ENCODE data around the gene CNOT6.

CNOT6 gene

GRCh38 chr5:180602481-180603075 lies 108.4 kb downstream of the CNOT6 start:
- no peak for DNase-seq

DNA sequence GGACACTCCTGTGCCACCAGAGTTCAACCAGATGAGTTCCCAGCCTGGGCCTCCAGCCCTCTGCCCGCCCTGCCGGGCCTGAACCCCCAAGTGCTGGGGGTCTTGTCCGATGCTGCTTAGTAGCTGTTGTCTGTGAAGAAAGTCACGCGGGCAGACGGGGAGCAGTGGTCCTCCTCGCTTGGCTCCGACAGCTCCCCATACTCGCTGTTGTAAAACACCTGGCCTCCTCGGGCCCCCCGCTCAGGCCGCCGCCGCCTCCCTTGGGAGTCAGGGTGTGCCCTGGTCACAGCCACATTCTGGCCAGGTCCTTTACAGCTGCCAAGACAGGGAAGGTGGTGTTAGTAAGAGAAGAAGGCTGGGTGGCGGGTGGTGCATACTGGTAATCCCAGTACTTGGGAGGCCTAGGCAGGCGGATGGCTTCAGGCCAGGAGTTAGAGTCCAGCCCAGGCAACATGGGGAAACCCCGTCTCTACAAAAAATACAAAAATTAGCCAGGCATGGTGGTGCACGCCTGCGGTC lies 109.0 kb downstream of the CNOT6 start:
- no peak for DNase-seq

DNA sequence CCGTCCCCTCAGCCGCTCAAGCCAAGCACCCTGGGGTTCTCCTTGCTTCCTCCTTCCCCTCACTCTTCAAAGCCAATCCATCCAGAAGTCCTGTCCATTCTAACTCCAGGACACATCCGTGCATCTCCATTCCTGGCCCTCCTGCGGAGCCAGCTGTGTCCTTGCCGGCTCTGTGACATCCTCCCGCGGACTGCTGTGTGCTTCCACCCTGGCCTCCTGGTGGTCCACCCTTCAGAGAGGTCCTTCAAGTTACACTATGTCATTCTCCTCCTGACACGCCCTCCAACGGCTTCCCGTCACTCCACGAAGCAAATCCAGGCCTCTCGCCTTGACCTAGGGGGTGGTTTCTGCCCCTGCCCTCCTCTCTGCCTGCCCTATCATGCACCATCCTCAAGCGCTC lies 110.1 kb downstream of the CNOT6 start:
- no peak for DNase-seq

GRCh38 chr5:180605554-180606214 lies 111.5 kb downstream of the CNOT6 start:
- peak in 1 of 2 experiments; percentile 61 for DNase-seq

DNA sequence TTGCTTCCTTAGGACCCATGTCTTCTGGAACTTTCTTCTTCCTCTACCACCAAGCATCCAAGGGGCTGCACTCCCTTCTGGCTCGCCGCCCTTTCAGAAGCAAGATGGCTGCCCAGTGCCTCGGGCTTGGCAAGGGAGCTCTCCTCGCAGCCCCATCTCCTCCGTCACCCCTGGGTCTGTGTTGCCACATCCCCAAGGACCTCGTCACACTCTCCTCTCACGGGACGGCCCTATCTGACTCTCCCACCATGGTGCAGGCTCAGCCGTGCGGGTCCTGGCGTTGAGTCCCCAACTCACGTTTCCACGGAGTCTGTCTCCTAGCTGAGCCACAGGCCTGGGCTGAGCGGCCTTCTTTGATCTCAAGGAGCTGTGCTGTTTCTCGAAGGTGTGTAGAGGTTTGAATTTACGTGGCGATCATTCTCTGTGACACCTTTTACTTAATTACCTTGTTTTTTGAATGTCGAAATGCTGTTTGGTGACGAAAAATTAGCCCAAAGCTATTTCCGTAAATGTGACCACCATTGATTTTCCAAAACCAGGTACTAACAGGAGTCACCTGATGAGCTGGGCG lies 112.1 kb downstream of the CNOT6 start:
- DNase-seq, result no peak

GRCh38 chr5:180607861-180608571 lies 113.8 kb downstream of the CNOT6 start:
- no peak for DNase-seq

DNA sequence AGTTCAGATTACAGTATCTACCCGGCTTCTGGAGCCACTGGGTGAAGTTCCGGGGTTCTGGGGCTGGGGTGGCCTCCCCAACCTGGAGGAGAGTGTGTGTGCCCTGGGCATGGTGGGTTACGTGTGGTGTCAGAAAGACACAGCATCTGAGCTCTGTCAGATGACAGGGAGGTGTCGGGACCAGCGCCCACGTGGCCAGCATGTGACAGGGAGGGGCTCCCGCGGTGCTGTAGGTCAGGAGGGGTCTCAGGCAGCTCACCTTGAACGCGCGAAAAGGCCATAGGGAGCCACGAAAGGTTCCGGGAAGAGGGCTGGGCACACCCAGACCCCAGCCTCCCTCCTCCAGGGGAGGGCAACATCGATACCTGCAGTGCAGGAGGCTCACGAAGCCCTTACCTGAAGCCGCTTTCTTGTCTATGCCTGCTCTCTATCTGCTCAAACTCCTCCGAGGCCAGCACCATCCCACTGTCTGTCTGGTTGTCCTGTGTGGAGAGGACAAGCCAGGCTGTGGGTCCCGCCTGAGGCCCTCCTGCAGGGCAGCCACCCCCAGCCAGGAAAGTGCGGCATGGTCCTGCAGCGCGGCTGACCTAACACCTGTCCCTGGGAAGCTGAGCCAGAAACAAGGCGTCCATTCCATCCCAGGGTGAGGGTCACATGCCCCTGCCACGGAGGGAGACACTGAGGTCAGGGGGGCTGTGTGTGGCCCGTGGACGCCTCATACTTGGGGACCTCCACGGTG lies 114.6 kb downstream of the CNOT6 start:
- DNase-seq, result no peak

DNA sequence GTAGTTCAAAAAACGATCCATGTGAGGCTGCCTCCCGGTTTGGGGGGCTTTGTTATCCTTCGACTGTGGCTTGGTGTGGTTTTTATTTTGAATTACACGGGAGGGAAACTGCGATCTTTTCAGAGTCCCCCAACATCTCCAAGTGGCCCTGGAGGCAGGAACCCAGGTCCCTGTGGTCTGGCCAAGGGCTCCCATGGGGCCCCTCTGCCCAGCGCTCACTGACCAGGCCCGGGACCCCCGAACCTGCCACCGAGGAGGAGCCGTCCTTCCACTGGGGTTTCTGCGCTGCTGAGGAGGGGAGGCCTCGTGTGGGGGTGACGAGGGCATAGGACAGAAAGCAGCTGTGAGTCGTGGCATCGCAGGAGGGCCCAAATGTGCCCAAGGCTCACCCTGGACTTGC lies 115.2 kb downstream of the CNOT6 start:
- no peak for DNase-seq

DNA sequence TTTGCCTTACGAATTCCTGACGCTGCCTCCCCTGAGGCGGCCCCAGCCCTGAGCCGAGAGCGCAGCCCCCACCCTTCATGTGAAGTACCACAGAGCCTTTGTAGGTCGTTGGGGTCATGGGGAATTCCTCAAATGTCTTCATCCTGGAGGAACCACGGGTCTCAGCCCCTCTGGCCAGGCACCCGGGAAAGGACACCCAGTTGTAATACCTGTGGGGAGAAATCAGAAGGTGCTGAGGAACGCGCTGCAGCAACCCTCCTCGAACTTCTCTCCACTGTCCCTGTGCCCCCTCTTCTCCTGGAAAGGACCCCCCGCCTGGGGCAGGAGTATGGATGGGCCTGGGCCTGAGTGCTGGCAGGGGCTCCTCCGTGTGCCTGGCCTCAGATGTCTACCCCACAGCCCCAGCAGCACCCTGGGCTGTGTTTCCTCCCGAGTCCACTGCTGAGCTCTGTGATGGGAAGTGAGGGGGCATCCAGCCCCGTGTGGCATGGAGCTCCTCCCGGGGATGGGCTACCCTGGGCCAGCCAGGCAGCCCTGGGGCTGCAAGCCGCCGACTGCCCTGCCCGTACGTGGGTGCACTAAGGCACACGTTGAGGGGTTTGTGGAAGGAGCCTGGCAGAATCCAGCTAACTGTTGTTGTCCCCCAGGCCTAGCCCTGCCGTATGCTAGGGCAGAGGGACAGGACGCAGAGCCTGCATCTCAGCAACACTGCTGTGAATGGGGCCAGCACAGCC lies 115.8 kb downstream of the CNOT6 start:
- no peak for DNase-seq

GRCh38 chr5:180611140-180611850 lies 117.1 kb downstream of the CNOT6 start:
- no peak for DNase-seq

GRCh38 chr5:180612683-180613082 lies 118.5 kb downstream of the CNOT6 start:
- DNase-seq, result no peak

DNA sequence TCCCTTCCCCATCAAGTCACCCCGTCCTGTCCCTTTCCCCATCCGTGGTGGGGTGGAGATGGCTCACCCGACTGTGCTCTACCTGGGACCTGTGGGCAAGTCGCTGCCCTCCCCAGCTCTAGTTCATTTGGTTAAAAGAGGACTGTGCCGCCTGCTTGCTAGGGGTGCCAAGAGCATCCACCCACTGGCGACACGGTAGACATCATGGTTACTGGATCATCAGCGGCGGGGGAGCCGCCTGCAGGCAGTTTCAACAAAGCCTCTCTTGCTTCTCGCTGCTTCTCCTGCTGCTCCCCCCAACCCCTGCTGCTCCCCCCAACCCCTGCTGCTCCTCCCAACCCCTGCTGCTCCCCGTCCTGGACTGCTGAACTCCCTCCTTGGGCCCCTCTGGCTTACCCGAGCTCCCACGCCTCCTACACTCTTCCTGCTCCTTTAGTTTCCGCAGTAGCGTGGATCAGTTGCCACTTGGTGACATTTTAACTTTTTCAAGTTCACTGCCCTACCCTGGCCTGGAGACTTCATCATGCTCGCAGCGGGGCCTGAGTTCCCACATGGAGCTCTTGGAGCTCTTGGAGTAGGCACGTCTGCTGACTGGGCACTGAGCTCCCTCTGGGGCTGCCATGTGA lies 119.1 kb downstream of the CNOT6 start:
- no peak for DNase-seq

DNA sequence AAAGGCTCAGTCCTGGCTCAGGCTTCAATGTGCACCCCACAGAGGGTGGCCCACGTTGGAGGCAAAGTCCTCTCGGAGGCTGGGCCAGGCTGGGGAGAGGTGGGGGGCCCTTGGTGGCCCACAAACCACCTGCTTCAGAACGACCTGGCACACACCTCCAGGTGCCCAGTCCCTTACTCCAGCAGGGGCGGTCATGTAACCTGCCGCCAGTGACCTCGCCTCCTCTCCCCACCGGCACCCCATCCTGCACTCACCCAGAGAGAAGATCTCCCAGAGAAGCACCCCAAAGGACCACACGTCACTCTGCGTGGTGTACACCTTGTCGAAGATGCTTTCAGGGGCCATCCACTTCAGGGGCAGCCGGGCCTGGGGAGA lies 119.6 kb downstream of the CNOT6 start:
- DNase-seq, result no peak

GRCh38 chr5:180618487-180618828 lies 124.3 kb downstream of the CNOT6 start:
- DNase-seq, result no peak

DNA sequence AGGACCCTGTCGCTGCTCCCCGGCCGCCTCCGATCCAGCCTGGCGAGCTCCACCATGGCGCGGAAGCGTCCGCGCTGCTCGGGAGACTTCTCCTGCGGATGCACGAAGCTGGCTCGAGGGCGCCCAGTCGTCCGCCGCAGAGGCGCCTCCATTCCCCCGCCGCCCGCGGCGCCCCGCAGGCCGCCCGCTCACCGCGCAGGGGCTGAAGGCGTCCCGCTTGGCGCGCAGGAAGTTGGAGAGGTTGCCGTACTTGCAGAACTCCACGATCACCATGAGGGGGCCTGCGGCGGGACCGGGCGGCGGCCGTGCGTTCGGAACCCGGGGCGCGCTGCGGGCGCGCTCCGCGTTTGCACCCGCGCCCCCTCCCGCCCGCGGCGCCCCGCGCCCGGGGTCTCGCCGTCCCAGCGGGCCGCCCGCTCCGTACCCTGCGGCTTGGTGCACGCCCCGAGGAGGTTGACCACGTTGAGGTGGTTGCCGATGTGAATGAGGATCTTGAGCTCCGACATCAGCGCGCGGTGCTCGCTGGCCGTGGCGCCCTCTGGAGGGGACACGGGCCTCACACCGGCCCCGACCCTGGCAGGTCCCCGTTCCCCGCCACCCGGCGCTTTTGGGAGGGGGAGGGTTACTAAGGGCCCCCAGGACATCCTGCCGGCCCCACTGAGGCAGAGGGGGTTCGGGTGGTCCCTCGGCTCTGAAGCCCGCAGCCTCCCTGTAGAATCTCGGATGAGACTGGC lies 124.8 kb downstream of the CNOT6 start:
- peak in 1 of 2 experiments; percentile 54 for DNase-seq

GRCh38 chr5:180619563-180619915 lies 125.4 kb downstream of the CNOT6 start:
- no peak for DNase-seq

DNA sequence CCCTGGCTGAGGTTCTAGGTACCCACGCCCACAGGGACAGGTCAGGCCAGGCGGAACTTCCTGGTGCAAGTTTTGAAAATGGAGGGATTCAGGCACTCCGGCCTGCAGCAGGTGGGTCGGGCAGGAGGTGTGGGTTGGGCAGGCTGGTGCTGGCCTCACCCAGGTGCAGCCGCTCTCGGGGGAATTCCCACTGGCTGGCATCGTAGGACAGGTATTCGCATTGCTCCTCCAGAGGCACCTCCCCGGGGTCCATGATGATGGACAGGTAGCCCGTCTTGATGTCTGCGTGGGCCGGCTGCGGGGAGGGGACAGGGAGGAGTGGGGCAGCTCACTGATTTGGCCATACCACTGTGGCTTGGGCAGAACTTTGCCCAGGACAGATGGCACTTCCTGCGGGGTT lies 125.8 kb downstream of the CNOT6 start:
- no peak for DNase-seq

GRCh38 chr5:180621311-180621710 lies 127.1 kb downstream of the CNOT6 start:
- no peak for DNase-seq

GRCh38 chr5:180622910-180623309 lies 128.7 kb downstream of the CNOT6 start:
- no peak for DNase-seq

GRCh38 chr5:180623411-180623834 lies 129.2 kb downstream of the CNOT6 start:
- DNase-seq, result no peak

DNA sequence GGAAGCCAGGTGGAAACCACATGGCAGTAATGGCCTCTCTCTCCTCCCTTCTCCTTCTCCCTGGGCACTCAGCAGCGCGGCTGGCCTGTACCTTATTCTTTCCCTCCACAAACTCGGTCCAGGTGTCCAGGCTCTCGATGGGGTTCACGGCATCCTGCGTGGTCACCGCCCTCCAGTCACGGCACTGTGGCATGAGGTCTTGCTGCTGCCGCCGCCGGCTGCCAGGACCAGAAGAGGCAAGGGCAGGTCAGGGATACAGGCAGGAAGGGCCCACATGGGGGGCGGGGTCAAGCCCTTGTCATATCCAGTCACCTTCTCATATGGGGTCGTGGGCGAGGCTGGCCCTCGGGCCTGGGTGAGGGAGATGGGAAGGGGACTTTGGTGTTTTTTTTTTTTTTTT lies 129.7 kb downstream of the CNOT6 start:
- DNase-seq, result no peak

Data from SW 1271 (cell line).